ENCODE results near the gene CRIP1. TPM values are rescaled to one million over a fixed set of nuclear protein-coding genes. Genes with fewer than 3 reads are reported as not detected.

The CRIP1 gene
- total and polyA plus RNA-seq, 2 experiments from 2014 or later, result 1.8 to 14.7 TPM

DNA sequence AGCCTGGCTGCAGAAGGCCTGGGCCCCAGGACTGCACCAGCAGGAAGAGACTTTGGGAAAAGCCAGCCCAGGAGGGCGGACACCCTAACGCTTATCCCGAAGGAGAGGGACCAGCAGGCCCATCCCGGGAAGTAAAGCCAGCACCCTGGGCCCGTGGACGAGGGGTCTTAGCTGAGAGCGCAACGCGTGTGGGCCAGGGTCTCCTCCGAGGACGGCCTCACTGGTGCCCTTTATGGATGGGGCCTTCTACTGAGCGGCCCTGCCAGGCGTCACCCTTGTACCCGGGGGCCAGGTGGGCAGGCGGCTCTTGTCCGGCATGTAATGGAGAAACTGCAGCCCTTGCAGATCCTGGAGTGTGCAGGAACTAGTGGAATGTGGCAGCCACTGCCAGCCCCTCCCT lies 18.4 kb downstream of the CRIP1 start:
- no peaks in the 10 kb centered on the region for H3K4me1 ChIP-seq (ENCODE audit: insufficient read depth)
- 92% methylated on average over 16 of the region's 16 CpGs for WGBS (ENCODE audit: low lambda C conversion rate, missing lambda C conversion rate)
- DNase-seq (ENCODE audit: low spot score), result no peak
- no peaks in the 10 kb centered on the region for H3K9me3 ChIP-seq (ENCODE audit: low read depth)
- TF ChIP-seq EZH2phosphoT487 (IDR thresholded peaks at IDR 0.05; ENCODE audit: low read depth, severe bottlenecking, unreplicated experiment) (no peak), EZH2 (IDR thresholded peaks at IDR 0.05; ENCODE audit: borderline replicate concordance) (no peak)
- TF ChIP-seq, protein P1, sequence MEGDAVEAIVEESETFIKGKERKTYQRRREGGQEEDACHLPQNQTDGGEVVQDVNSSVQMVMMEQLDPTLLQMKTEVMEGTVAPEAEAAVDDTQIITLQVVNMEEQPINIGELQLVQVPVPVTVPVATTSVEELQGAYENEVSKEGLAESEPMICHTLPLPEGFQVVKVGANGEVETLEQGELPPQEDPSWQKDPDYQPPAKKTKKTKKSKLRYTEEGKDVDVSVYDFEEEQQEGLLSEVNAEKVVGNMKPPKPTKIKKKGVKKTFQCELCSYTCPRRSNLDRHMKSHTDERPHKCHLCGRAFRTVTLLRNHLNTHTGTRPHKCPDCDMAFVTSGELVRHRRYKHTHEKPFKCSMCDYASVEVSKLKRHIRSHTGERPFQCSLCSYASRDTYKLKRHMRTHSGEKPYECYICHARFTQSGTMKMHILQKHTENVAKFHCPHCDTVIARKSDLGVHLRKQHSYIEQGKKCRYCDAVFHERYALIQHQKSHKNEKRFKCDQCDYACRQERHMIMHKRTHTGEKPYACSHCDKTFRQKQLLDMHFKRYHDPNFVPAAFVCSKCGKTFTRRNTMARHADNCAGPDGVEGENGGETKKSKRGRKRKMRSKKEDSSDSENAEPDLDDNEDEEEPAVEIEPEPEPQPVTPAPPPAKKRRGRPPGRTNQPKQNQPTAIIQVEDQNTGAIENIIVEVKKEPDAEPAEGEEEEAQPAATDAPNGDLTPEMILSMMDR (IDR thresholded peaks at IDR 0.05; ENCODE audit: poor library complexity), result no peak
- no peak overlapping the region for H3K4me3 ChIP-seq
- H4K20me1 ChIP-seq (ENCODE audit: insufficient read depth, poor library complexity, severe bottlenecking), result no peaks in the 10 kb centered on the region
- H3K4me2 ChIP-seq, result no peak overlapping the region
- no peak overlapping the region for H2AFZ ChIP-seq
- no peaks in the 10 kb centered on the region for H3K79me2 ChIP-seq
- no peaks in the 10 kb centered on the region for H3K36me3 ChIP-seq (replicated peaks; ENCODE audit: insufficient read depth, low read depth)
- H3K9me2 ChIP-seq (replicated peaks; ENCODE audit: insufficient read depth), result no peaks in the 10 kb centered on the region
- no peak overlapping the region for H3K27ac ChIP-seq
- H3K27me3 ChIP-seq, result no peaks in the 10 kb centered on the region

DNA sequence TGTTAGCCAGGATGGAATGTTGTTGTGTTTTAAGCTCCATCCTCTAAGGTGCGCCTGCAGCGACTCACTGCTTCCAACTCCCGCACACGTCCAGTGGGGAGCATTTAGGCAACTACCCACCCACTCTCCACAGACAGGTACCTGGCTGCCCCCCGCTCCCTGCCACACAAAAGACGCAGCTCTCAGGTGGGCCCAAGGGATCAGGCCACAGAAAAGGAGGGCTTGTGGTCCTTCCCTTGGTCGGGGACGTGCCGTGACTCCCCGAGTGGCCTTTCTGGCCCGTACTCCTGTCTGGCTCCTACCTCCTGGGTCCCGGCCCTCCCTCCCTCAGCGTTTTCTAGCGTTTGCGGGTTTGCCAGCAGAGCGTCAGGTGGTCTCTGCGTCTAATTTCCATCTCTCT lies 20.6 kb downstream of the CRIP1 start:
- no peak overlapping the region for H3K4me2 ChIP-seq
- WGBS (ENCODE audit: low lambda C conversion rate, missing lambda C conversion rate), result 88% methylated on average over 14 of the region's 17 CpGs
- no peak overlapping the region for H2AFZ ChIP-seq
- no peak overlapping the region for H3K4me3 ChIP-seq
- no peaks in the 10 kb centered on the region for H3K36me3 ChIP-seq (replicated peaks; ENCODE audit: insufficient read depth, low read depth)
- no peaks in the 10 kb centered on the region for H3K79me2 ChIP-seq
- H4K20me1 ChIP-seq (ENCODE audit: insufficient read depth, poor library complexity, severe bottlenecking), result no peaks in the 10 kb centered on the region
- H3K9me3 ChIP-seq (ENCODE audit: low read depth), result no peaks in the 10 kb centered on the region
- TF ChIP-seq EZH2 (IDR thresholded peaks at IDR 0.05; ENCODE audit: borderline replicate concordance), result no peak
- TF ChIP-seq EZH2phosphoT487 (IDR thresholded peaks at IDR 0.05; ENCODE audit: low read depth, severe bottlenecking, unreplicated experiment), result no peak
- TF ChIP-seq, protein P1 (IDR thresholded peaks at IDR 0.05; ENCODE audit: poor library complexity), result no peak
- no peaks in the 10 kb centered on the region for H3K27me3 ChIP-seq
- DNase-seq (ENCODE audit: low spot score), result no peak
- no peak overlapping the region for H3K27ac ChIP-seq
- H3K9me2 ChIP-seq (replicated peaks; ENCODE audit: insufficient read depth), result no peaks in the 10 kb centered on the region
- H3K4me1 ChIP-seq (ENCODE audit: insufficient read depth), result no peaks in the 10 kb centered on the region

DNA sequence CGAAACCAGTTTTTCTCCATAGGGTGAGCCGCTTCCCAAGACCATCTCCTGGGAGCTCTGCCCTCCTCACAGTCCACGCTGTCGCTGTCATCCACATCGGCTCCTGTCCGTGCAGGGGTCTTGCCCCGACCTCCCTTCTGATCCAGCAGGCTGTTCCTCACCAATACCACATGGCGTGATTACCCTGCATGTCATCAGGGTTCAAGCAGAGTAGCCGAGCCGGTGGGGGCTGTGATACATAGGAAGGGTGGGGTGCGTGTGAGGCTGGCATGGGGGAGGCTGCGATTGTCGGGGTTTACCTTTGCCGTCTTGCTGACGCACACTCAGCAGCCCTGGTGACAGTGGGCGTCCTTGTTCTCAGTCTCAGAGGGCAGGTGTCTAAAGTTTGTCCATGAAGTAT lies 21.4 kb downstream of the CRIP1 start:
- no peak overlapping the region for H3K4me3 ChIP-seq
- H3K9me3 ChIP-seq (ENCODE audit: low read depth), result no peaks in the 10 kb centered on the region
- no peak overlapping the region for H3K27ac ChIP-seq
- no peaks in the 10 kb centered on the region for H3K79me2 ChIP-seq
- no peak for DNase-seq (ENCODE audit: low spot score)
- no peaks in the 10 kb centered on the region for H3K36me3 ChIP-seq (replicated peaks; ENCODE audit: insufficient read depth, low read depth)
- no peak overlapping the region for H2AFZ ChIP-seq
- no peaks in the 10 kb centered on the region for H3K9me2 ChIP-seq (replicated peaks; ENCODE audit: insufficient read depth)
- H3K27me3 ChIP-seq, result no peaks in the 10 kb centered on the region
- no peaks in the 10 kb centered on the region for H3K4me1 ChIP-seq (ENCODE audit: insufficient read depth)
- H3K4me2 ChIP-seq, result no peak overlapping the region
- TF ChIP-seq EZH2 (IDR thresholded peaks at IDR 0.05; ENCODE audit: borderline replicate concordance), result no peak
- 84% methylated on average over 16 of the region's 16 CpGs for WGBS (ENCODE audit: low lambda C conversion rate, missing lambda C conversion rate)
- H4K20me1 ChIP-seq (ENCODE audit: insufficient read depth, poor library complexity, severe bottlenecking), result no peaks in the 10 kb centered on the region

DNA sequence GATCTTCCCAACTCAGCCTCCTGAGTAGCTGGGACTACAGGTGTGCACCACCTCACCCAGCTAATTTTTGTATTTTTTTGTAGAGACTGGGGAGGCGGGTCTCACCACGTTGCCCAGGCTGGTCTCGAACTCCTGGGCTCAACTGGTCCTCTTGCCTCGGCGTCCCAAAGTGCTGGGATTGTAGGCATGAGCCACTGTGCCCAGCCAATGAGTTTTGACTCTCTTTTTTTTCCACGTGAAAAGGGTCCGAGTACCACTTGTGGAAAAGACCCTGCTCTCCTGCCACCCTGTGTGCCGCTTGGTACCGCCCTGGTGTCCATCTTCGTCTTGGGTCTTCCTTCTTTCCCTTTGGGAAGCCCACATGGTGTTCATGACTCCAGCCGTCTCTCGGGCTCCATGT lies 21.9 kb downstream of the CRIP1 start:
- Histone ChIP-seq H3K79me2 (no peaks in the 10 kb centered on the region), H3K9me3 (ENCODE audit: low read depth) (no peaks in the 10 kb centered on the region), H3K4me1 (ENCODE audit: insufficient read depth) (no peaks in the 10 kb centered on the region), H3K36me3 (replicated peaks; ENCODE audit: insufficient read depth, low read depth) (no peaks in the 10 kb centered on the region), H2AFZ (no peak overlapping the region), H3K9me2 (replicated peaks; ENCODE audit: insufficient read depth) (no peaks in the 10 kb centered on the region), H3K4me2 (no peak overlapping the region), H3K4me3 (no peak overlapping the region), H3K27ac (no peak overlapping the region), H3K27me3 (no peaks in the 10 kb centered on the region), H4K20me1 (ENCODE audit: insufficient read depth, poor library complexity, severe bottlenecking) (no peaks in the 10 kb centered on the region)
- 82% methylated on average over 12 of the region's 12 CpGs for WGBS (ENCODE audit: low lambda C conversion rate, missing lambda C conversion rate)
- TF ChIP-seq, protein P1 (IDR thresholded peaks at IDR 0.05; ENCODE audit: poor library complexity), result no peak
- TF ChIP-seq EZH2 (IDR thresholded peaks at IDR 0.05; ENCODE audit: borderline replicate concordance), result no peak
- no peak for TF ChIP-seq EZH2phosphoT487 (IDR thresholded peaks at IDR 0.05; ENCODE audit: low read depth, severe bottlenecking, unreplicated experiment)
- DNase-seq (ENCODE audit: low spot score), result no peak
